Endodermal cell (in vitro differentiated cells): ENCODE measurements around the gene AIF1. TPM values are rescaled to one million over a fixed set of nuclear protein-coding genes. Genes with fewer than 3 reads are reported as not detected.

Source experiments
- DNase-seq: peaks from one replicate; pipeline ENCODE4 v3.0.0-alpha.2; 2017
- H3K27ac ChIP-seq: 2 replicates; pipeline ENCODE4 v1.5.1; 2013; ENCODE audit warnings: mild to moderate bottlenecking, low read depth, low read length, moderate library complexity
- H3K27me3 ChIP-seq: 2 replicates; pipeline ENCODE4 v1.6.1; 2013; ENCODE audit warnings: mild to moderate bottlenecking, low read length, moderate library complexity; ENCODE audit not compliant: insufficient read depth, control insufficient read depth, poor library complexity, severe bottlenecking
- H3K36me3 ChIP-seq: 2 replicates; pipeline ENCODE4 v1.7.0; 2013; ENCODE audit warnings: mild to moderate bottlenecking, low read length, moderate library complexity; ENCODE audit not compliant: control insufficient read depth, insufficient read depth
- H3K4me1 ChIP-seq: one replicate; pipeline ENCODE4 v1.7.0; 2013; ENCODE audit warnings: low read length; ENCODE audit not compliant: control insufficient read depth, insufficient read depth
- H3K4me3 ChIP-seq: 2 replicates; pipeline ENCODE4 v1.5.1; 2013; ENCODE audit warnings: mild to moderate bottlenecking, low read length, moderate library complexity
- H3K9ac ChIP-seq: 2 replicates; pipeline ENCODE4 v1.6.1; 2013; ENCODE audit warnings: mild to moderate bottlenecking, low read length, moderate library complexity; ENCODE audit not compliant: poor library complexity, severe bottlenecking; ENCODE audit errors: extremely low read depth
- H3K9me3 ChIP-seq: 2 replicates; pipeline ENCODE4 v1.6.1; 2013; ENCODE audit warnings: mild to moderate bottlenecking, low read length, moderate library complexity; ENCODE audit not compliant: control insufficient read depth
- H3K27ac Mint-ChIP-seq: 2 replicates; pipeline ENCODE4 v1.8.0; 2020; ENCODE audit warnings: mixed read lengths
- H3K27me3 Mint-ChIP-seq: 2 replicates; pipeline ENCODE4 v1.8.0; 2021; ENCODE audit warnings: mild to moderate bottlenecking, mixed read lengths; ENCODE audit not compliant: insufficient read depth
- H3K36me3 Mint-ChIP-seq: 2 replicates; pipeline ENCODE4 v1.8.0; 2020; ENCODE audit warnings: low read depth, mixed read lengths
- H3K4me1 Mint-ChIP-seq: 2 replicates; pipeline ENCODE4 v1.8.0; 2020; ENCODE audit warnings: mixed read lengths
- H3K4me3 Mint-ChIP-seq: 2 replicates; pipeline ENCODE4 v1.8.0; 2020; ENCODE audit warnings: mild to moderate bottlenecking, moderate library complexity, mixed read lengths
- H3K9me3 Mint-ChIP-seq: 2 replicates; pipeline ENCODE4 v1.8.0; 2020; ENCODE audit warnings: mild to moderate bottlenecking, mixed read lengths
- CTCF ChIP-seq: fragments of 200-600 bp; sonication (generic); conservative IDR thresholded peaks from 2 replicates; pipeline ENCODE4 v1.5.0; 2021; ENCODE audit warnings: antibody characterized with exemption, mild to moderate bottlenecking
- WGBS, 2 experiments: methylation state at CpG; one replicate each; pipeline versions ENCODE4 v1.1.5 to v1.1.7; 2013; ENCODE audit warnings: missing lambda C conversion rate in 2 of 2, mixed read lengths in 1 of 2; ENCODE audit not compliant: insufficient coverage in 1 of 2, insufficient read length in 1 of 2; 5-methylcytosine and 5-hydroxymethylcytosine counted together
- total RNA-seq, 2 donors: library from RNA; stranded (reverse); fragmentation: NEBNext Ultra II Directional in 1 of 2; extraction: Animal tissue kit (Norgen Biotek cat#: 25700) in 1 of 2; gene quantifications; 2 replicates in 1 of 2; 3 replicates in 1 of 2; pipeline ENCODE4 v1.2.1, GENCODE V29; 2021

The AIF1 gene
- total RNA-seq, 2 donors from 2014 or later, result 0.70 to 1.7 TPM

- no peaks in the 10 kb centered on the region for H3K27me3 Mint-ChIP-seq
- no peak for TF ChIP-seq CTCF
- Histone ChIP-seq H3K36me3 (no peaks in the 10 kb centered on the region), H3K9me3 (no peaks in the 10 kb centered on the region), H3K4me3 (no peak overlapping the region), H3K4me1 (no peaks in the 10 kb centered on the region), H3K27me3 (no peaks in the 10 kb centered on the region), H3K9ac (no peak overlapping the region), H3K27ac (no peak overlapping the region)
- 92 to 93% methylated on average over 5 to 8 of the region's 8 CpGs for WGBS, 2 experiments
- no peak overlapping the region for H3K27ac Mint-ChIP-seq
- no peak for DNase-seq
- H3K9me3 Mint-ChIP-seq, result no peaks in the 10 kb centered on the region
- H3K4me1 Mint-ChIP-seq, result peaks cover 13% of the 10 kb centered on the region
- H3K4me3 Mint-ChIP-seq, result no peak overlapping the region
- H3K36me3 Mint-ChIP-seq, result no peaks in the 10 kb centered on the region
These were observed 5.3 kb upstream of the AIF1 start for GRCh38 chr6:31609519-31610406.

GRCh38 chr6:31610968-31611367, 4.1 kb upstream of the AIF1 start:
- Histone ChIP-seq H3K27me3 (no peaks in the 10 kb centered on the region), H3K27ac (no peak overlapping the region), H3K4me1 (no peaks in the 10 kb centered on the region), H3K9ac (no peak overlapping the region), H3K36me3 (no peaks in the 10 kb centered on the region), H3K9me3 (no peaks in the 10 kb centered on the region), H3K4me3 (no peak overlapping the region)
- H3K4me1 Mint-ChIP-seq, result peaks cover 24% of the 10 kb centered on the region
- TF ChIP-seq CTCF, result no peak
- no peaks in the 10 kb centered on the region for H3K9me3 Mint-ChIP-seq
- no peak overlapping the region for H3K4me3 Mint-ChIP-seq
- H3K27me3 Mint-ChIP-seq, result no peaks in the 10 kb centered on the region
- no peak overlapping the region for H3K27ac Mint-ChIP-seq
- no peaks in the 10 kb centered on the region for H3K36me3 Mint-ChIP-seq
- no peak for DNase-seq
- 93 to 96% methylated on average over 4 of the region's 4 CpGs for WGBS, 2 experiments

GRCh38 chr6:31614075-31614619, 887 bp upstream of the AIF1 start:
- no peaks in the 10 kb centered on the region for H3K9me3 Mint-ChIP-seq
- H3K36me3 ChIP-seq, result no peaks in the 10 kb centered on the region
- no peaks in the 10 kb centered on the region for H3K27me3 Mint-ChIP-seq
- peaks cover 16% of the 10 kb centered on the region for H3K4me1 Mint-ChIP-seq
- WGBS, 2 experiments, result 86 to 92% methylated on average over 3 to 8 of the region's 8 CpGs
- no peaks in the 10 kb centered on the region for H3K36me3 Mint-ChIP-seq
- no peak overlapping the region for H3K4me3 ChIP-seq
- H3K27ac ChIP-seq, result no peak overlapping the region
- H3K27me3 ChIP-seq, result no peaks in the 10 kb centered on the region
- H3K9me3 ChIP-seq, result no peaks in the 10 kb centered on the region
- no peak overlapping the region for H3K4me3 Mint-ChIP-seq
- no peaks in the 10 kb centered on the region for H3K4me1 ChIP-seq
- no peak overlapping the region for H3K27ac Mint-ChIP-seq
- TF ChIP-seq CTCF, result no peak
- no peak overlapping the region for H3K9ac ChIP-seq
- no peak for DNase-seq
